Fibroblast of the aortic adventitia (primary cell): ENCODE measurements around the gene ANKH. TPM values are rescaled to one million over a fixed set of nuclear protein-coding genes. Genes with fewer than 3 reads are reported as not detected.

ENCODE experiments used
- DNase-seq: peaks from one replicate; pipeline ENCODE4 v3.0.0-alpha.2; 2010; ENCODE audit warnings: low read depth
- H3K4me3 ChIP-seq: 2 replicates; pipeline ENCODE4 v1.5.1; 2011; ENCODE audit warnings: low read depth, mild to moderate bottlenecking, control low read depth, low read length, moderate library complexity
- CTCF ChIP-seq: IDR thresholded peaks from 2 replicates; pipeline ENCODE4 v1.5.1; 2011; ENCODE audit warnings: mild to moderate bottlenecking, low read length, control low read depth, inconsistent platforms; ENCODE audit not compliant: insufficient read depth
- total RNA-seq: library from RNA; depleted of rRNA; stranded (reverse); fragments of >200 nt; gene quantifications from 2 replicates; pipeline ENCODE4 v1.2.3, GENCODE V29; 2012; ENCODE audit warnings: low replicate concordance

The ANKH gene
- total RNA-seq, 1 donor = 82.2 TPM

- no peak overlapping the region for H3K4me3 ChIP-seq
- TF ChIP-seq CTCF = no peak
- no peak for DNase-seq
These were observed 166.0 kb downstream of the ANKH start for GRCh38 chr5:14705556-14705955.

- no peak overlapping the region for H3K4me3 ChIP-seq
These were observed 169.2 kb downstream of the ANKH start for GRCh38 chr5:14702238-14702839.

GRCh38 chr5:14701556-14701955 is 170.0 kb downstream of the ANKH start:
- no peak for DNase-seq
- no peak for TF ChIP-seq CTCF
- no peak overlapping the region for H3K4me3 ChIP-seq

More at GRCh38 chr5:14702238-14702839, 169.2 kb downstream of the ANKH start:
- DNase-seq = no peak
- TF ChIP-seq CTCF = no peak

- H3K4me3 ChIP-seq = no peak overlapping the region
- TF ChIP-seq CTCF = no peak
- peak; percentile 21 for DNase-seq
These were observed 170.8 kb downstream of the ANKH start for GRCh38 chr5:14700478-14701436.

- DNase-seq = no peak
- no peak for TF ChIP-seq CTCF
- no peak overlapping the region for H3K4me3 ChIP-seq
These were observed 171.7 kb downstream of the ANKH start for GRCh38 chr5:14699807-14700400.

GRCh38 chr5:14699159-14699558 is 172.4 kb downstream of the ANKH start:
- no peak for DNase-seq
- TF ChIP-seq CTCF = no peak

More at GRCh38 chr5:14699159-14699558, 172.4 kb downstream of the ANKH start:
- no peak overlapping the region for H3K4me3 ChIP-seq
